Sigmoid colon (tissue), 4 donors: ENCODE measurements around the gene MC1R.

ENCODE experiments used
- CTCF ChIP-seq, 4 experiments: fragments of 450-650 bp in 3 of 4; fragments of 200-600 bp in 1 of 4; IDR thresholded peaks; one replicate each; pipeline ENCODE4 v1.5.1; 2016 to 2019; ENCODE audit warnings: antibody characterized with exemption in 4 of 4, mild to moderate bottlenecking in 3 of 4, moderate library complexity in 2 of 4
- EP300 ChIP-seq, 4 donors: sonication (generic); formaldehyde crosslinking; IDR thresholded peaks; one replicate each; pipeline ENCODE4 v1.6.1; 2017; ENCODE audit warnings: antibody characterized with exemption in 4 of 4
- POLR2AphosphoS5 ChIP-seq, 4 donors: sonication (generic); formaldehyde crosslinking; IDR thresholded peaks; one replicate each; pipeline ENCODE4 v1.6.1; 2017; ENCODE audit warnings: antibody characterized with exemption in 4 of 4

GRCh38 chr16:89931305-89931896 is 12.7 kb downstream of the MC1R start:
- TF ChIP-seq CTCF (IDR thresholded peaks at IDR 0.05) (no peak), POLR2AphosphoS5 (IDR thresholded peaks at IDR 0.05) (no peak), EP300 (IDR thresholded peaks at IDR 0.05) (no peak)
